HCT116 (cell line): ENCODE results near the gene TCF20.

ENCODE experiments used
- CEBPB ChIP-seq: IDR thresholded peaks from 2 replicates; pipeline ENCODE4 v1.6.1; 2012; ENCODE audit warnings: low read depth
- CTCF ChIP-seq, 3 experiments: fragments of 200-600 bp in 1 of 3; sonication (generic) in 1 of 3; IDR thresholded peaks in 2 of 3; conservative IDR thresholded peaks in 1 of 3; 2 replicates each; pipeline ENCODE4 v1.5.1; 2012 to 2017; ENCODE audit warnings: low read depth in 2 of 3, low read length in 2 of 3, antibody characterized with exemption in 1 of 3, borderline replicate concordance in 1 of 3, control low read depth in 1 of 3, mild to moderate bottlenecking in 1 of 3, mixed read lengths in 1 of 3, mixed run types in 1 of 3, moderate library complexity in 1 of 3; ENCODE audit not compliant: insufficient read depth in 1 of 3
- RAD21 ChIP-seq: IDR thresholded peaks from 2 replicates; pipeline ENCODE4 v1.6.1; 2012; ENCODE audit warnings: low read depth, mild to moderate bottlenecking
- SRF ChIP-seq: IDR thresholded peaks from 2 replicates; pipeline ENCODE4 v1.6.1; 2012; ENCODE audit warnings: low read depth

DNA sequence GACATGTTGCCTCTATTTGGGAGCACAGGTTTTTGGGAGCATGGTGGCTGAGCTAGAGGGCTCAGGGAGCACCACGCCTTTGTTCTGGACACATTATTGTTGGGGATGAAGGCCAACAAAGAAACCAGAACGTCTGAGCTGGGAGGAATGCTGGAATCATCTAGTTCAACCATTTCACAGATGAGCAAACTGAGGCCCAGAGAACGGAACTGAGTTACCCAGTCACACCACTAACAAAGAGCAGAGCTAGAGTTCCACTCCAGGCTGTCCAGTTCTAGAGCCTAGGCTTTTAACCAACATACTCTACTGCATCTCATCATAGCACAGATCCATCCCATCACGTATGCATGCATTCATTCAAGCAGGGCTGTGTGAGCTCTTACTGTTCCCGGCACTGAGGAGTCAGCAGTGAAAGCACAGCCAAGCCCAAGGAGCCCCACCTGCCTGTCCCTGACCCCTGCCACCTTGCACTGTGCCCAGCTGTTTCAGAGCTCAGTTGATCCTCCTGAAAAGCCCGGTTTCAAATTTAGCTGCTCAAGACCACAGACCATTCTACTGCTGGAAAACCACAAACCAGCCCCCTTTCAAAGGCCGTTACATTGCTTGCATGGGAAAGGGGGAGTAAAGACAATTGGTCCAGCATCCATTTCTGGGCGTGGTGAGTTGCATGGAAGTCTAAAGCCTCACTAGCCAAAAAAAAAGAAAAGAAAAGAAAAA is 16.9 kb upstream of the TCF20 start:
- TF ChIP-seq RAD21 = no peak
- TF ChIP-seq CTCF (IDR thresholded peaks at IDR 0.05 in 2 of 3, conservative IDR thresholded peaks at IDR 0.05 in 1 of 3; ENCODE audit: borderline replicate concordance in 1 of 3, insufficient read depth in 1 of 3, low read depth in 2 of 3, low read length in 2 of 3) = no peak
- no peak for TF ChIP-seq SRF
- no peak for TF ChIP-seq CEBPB
